Inflammatory macrophage (primary cell): Measurements from ENCODE around the gene TGM2.
A peak's percentile ranks its signal among the peaks of the same experiment; 100 is the strongest.

Experiments
- DNase-seq, 2 donors: peaks; one replicate each; pipeline ENCODE4 v3.0.0-alpha.2; 2020 to 2022
- total RNA-seq, 18 experiments: gene quantifications; one replicate each; lab custom pipeline; 2026; ENCODE audit warnings: mixed read lengths in 6 of 18, inconsistent platforms in 2 of 18; lab: John Stamatoyannopoulos, UW

The TGM2 gene
- total RNA-seq = 408 to 1,575 (median 690) reads per million in 18 experiments

- DNase-seq = peak; percentile 77 to 93
Observed at GRCh38 chr20:38165089-38165965, at the start of gene TGM2. Gene TGM2, minus strand, starts transcription at chr20:38165270. Its CDS starts 72 bp downstream, at chr20:38165198.

GRCh38 chr20:38214256-38215193, 49.5 kb upstream of the TGM2 start:
- no peak for DNase-seq

GRCh38 chr20:38213607-38213940, 48.5 kb upstream of the TGM2 start:
- no peak for DNase-seq

GRCh38 chr20:38212806-38213606, 47.9 kb upstream of the TGM2 start:
- no peak for DNase-seq

GRCh38 chr20:38211200-38212097, 46.4 kb upstream of the TGM2 start:
- DNase-seq = no peak

- no peak for DNase-seq
Observed at GRCh38 chr20:38210741-38211140, 45.7 kb upstream of the TGM2 start.

- DNase-seq = no peak
Observed at GRCh38 chr20:38209736-38210405, 44.8 kb upstream of the TGM2 start.

- no peak for DNase-seq
Observed at GRCh38 chr20:38209054-38209675, 44.1 kb upstream of the TGM2 start.

GRCh38 chr20:38208523-38208922, 43.5 kb upstream of the TGM2 start:
- DNase-seq = no peak

GRCh38 chr20:38208088-38208487, 43.0 kb upstream of the TGM2 start:
- DNase-seq = no peak

GRCh38 chr20:38207621-38208020, 42.6 kb upstream of the TGM2 start:
- peak; percentile 48 to 50 for DNase-seq

- DNase-seq = peak in 1 of 2 donors; percentile 40
Observed at GRCh38 chr20:38205001-38205400, 39.9 kb upstream of the TGM2 start.

GRCh38 chr20:38203981-38204357, 38.9 kb upstream of the TGM2 start:
- no peak for DNase-seq

- DNase-seq = no peak
Observed at GRCh38 chr20:38203337-38203980, 38.4 kb upstream of the TGM2 start.

- no peak for DNase-seq
Observed at GRCh38 chr20:38202982-38203293, 37.9 kb upstream of the TGM2 start.

GRCh38 chr20:38202153-38202981, 37.3 kb upstream of the TGM2 start:
- DNase-seq = no peak

GRCh38 chr20:38201356-38201755, 36.3 kb upstream of the TGM2 start:
- peak; percentile 83 to 96 for DNase-seq

- DNase-seq = no peak
Observed at GRCh38 chr20:38200646-38201045, 35.6 kb upstream of the TGM2 start.
